ENCODE measurements around the gene PROB1. TPM values are rescaled to one million over a fixed set of nuclear protein-coding genes. Genes with fewer than 3 reads are reported as not detected.
A peak's percentile ranks its signal among the peaks of the same experiment; 100 is the strongest.

PROB1 gene
- total and polyA plus RNA-seq, 2 of the 13 experiments (the other 11 are each of a cell fraction or from before 2014, with no cell fraction given), result 0.69 to 1.1 TPM

GRCh38 chr5:139439013-139439903, 44.4 kb upstream of the PROB1 start, which contains the start of gene DNAJC18 (continued):
- TF ChIP-seq RERE (CRISPR knock-in tag; IDR thresholded peaks at IDR 0.05; ENCODE audit: low read depth) (no peak), SP2 (CRISPR knock-in tag; IDR thresholded peaks at IDR 0.05) (no peak), ZNF407 (CRISPR knock-in tag; IDR thresholded peaks at IDR 0.05; ENCODE audit: not compliant biosample characterization) (peak; percentile 21), CREB3 (CRISPR knock-in tag; IDR thresholded peaks at IDR 0.05) (no peak), SMC3 (IDR thresholded peaks at IDR 0.05; ENCODE audit: low read length) (no peak), FOXK2 (IDR thresholded peaks at IDR 0.05) (no peak), HINFP (CRISPR knock-in tag; IDR thresholded peaks at IDR 0.05; ENCODE audit: low read depth) (peak; percentile 94), DDIT3 (CRISPR knock-in tag; IDR thresholded peaks at IDR 0.05) (no peak), ZBTB25 (CRISPR knock-in tag; IDR thresholded peaks at IDR 0.05) (no peak; the same call in 1 of the 2 replicates)
